Endometrial microvascular endothelial cells (primary cell): ENCODE data around the gene IWS1. TPM values are rescaled to one million over a fixed set of nuclear protein-coding genes. Genes with fewer than 3 reads are reported as not detected.
"Not testable (repeated sequence)": the region's sequence is repeated elsewhere in the genome, so short reads cannot be mapped to it uniquely, and the experiment has no call there.

Experiments used
- in situ Hi-C: cut with HindIII; loops from 2 replicates; pipeline ENCODE4 v1.10.0; 2017; ENCODE audit warnings: low sequenced_read_pairs, low pct_unique_long_range_greater_than_20kb; ENCODE audit errors: inconsistent ontology term
- total RNA-seq: library from RNA; depleted of rRNA; stranded (reverse); fragments of >200 nt; gene quantifications from one replicate; pipeline ENCODE4 v1.2.3, GENCODE V29; 2015; ENCODE audit errors: inconsistent ontology term

The IWS1 gene
- total RNA-seq, 1 donor from 2014 or later: 37.9 TPM

DNA sequence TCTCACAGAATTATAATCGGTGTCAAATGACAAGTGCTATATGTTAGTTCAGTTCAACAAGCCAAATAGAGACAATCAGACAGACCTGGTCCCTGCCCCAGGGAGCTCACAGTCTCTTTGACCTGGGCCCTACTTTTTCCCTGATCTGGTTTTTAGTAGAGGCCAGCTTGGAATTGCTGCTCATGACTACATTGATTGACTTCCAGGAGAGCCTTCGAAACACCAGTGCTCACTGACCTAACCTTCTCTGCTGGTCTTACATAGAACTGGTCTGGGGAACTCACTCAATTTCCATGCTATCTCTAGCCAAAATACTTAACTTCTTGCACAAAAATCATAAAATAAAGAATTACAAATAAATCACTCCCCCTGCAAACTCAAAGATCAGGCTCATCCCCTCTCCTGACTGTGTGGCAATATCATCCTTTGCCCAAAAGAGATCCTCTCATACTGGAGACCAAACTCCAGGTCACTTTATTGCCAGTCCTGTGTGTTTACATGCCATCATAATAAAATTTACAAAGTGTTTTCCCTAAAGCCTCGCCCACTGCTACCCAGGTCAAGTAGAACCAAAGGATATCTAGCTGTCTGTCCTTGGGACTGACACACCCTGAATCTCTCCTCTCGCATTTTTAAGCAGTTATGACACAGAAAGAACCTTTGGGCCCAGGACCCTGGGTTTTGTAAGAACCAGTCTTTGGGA is 54.9 kb downstream of the IWS1 start:
- in situ Hi-C loops: no loop called here

DNA sequence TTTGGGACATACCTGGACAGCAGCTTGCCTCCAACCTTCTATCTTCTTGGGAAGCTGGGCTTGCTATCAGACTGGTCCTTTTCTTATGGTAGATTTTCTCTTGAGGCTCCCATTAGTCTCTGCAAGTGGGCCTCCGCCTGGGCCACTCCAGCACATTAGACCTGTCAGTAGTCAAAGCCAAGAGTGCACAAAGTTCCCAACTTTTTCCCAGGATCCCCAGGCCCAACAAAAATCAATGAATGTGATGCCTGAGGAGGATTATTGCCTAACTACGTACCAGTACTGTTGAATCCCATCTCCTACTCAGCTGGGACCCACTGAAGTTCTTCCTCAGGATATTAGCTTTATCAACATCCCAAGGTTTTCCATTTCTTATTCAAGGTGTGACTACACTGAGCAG is 56.3 kb downstream of the IWS1 start:
- in situ Hi-C loops: no loop called here

DNA sequence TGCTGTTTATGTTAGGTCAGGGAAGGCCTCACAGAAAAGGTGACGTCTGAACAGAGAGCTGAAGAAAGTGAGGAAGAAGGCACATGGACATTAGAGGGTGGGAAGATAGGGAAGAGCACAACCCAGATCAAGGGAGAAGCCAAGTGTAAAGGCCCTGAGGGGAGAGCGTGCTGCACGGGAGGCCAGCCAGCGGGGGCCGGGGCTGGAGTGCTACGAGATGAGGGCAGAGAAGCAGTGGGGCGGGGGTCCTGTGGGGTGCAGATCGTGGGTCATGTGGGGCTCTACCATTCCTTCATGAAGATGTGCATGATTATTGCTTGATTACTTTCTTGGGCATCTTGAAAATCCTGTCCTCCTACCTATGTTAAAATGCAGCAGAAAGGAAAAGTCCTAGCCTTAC is 57.2 kb downstream of the IWS1 start:
- in situ Hi-C loops: no loop called here

DNA sequence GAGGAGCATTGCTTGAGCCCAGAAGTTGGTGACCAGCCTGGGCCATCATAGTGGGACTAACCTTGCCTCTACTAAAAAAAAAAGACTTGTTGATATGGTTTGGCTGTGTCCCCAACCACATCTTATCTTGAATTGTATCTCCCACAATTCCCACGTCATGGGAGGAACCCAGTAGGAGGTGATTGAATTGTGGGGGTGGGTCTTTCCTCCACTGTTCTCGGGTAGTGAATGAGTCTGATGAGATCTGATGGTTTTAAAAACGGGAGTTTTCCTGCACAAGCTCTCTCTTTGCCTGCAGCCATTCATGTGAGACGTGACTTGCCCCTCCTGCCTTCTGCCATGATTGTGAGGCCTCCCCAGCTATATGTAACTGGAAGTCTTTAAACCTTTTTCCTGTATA is 61.0 kb downstream of the IWS1 start:
- in situ Hi-C loops: no loop called here

DNA sequence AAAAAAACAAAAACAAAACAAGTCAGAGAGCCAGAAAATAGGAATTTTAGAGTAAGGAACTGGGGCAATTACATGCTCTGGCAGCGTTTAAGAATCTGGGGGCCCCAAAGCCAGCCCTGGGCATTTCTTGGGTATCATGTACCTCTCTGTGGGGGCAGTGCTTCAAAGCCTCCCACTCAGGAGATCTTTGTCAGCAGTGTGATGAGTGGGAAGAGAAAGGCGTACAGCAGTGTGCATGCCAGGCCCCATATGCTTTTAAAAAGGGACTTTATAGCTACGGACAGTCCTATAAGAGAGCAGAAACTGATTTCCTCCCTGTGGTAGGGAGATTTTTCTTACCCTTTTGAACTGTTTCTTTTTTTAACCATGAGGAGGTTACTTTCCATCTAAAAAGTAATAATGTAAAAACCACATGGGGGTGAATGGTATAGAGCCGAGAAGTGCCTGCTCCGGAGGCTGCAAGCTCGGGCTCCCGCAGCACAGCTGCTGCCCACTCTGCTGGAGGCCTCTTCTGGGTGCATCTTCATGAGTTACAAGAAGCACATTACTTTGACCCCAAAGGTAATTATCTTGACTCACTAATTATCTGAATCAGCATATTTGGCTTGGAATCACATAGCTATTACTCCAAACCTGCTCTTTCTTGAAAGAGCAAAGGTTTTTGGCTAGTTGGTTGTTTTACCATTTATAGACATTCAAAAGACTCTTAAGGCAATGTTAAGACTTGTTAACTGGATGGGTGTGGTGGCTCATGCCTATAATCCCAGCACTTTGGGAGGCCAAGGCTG is 61.6 kb downstream of the IWS1 start:
- in situ Hi-C loops: no loop called here

DNA sequence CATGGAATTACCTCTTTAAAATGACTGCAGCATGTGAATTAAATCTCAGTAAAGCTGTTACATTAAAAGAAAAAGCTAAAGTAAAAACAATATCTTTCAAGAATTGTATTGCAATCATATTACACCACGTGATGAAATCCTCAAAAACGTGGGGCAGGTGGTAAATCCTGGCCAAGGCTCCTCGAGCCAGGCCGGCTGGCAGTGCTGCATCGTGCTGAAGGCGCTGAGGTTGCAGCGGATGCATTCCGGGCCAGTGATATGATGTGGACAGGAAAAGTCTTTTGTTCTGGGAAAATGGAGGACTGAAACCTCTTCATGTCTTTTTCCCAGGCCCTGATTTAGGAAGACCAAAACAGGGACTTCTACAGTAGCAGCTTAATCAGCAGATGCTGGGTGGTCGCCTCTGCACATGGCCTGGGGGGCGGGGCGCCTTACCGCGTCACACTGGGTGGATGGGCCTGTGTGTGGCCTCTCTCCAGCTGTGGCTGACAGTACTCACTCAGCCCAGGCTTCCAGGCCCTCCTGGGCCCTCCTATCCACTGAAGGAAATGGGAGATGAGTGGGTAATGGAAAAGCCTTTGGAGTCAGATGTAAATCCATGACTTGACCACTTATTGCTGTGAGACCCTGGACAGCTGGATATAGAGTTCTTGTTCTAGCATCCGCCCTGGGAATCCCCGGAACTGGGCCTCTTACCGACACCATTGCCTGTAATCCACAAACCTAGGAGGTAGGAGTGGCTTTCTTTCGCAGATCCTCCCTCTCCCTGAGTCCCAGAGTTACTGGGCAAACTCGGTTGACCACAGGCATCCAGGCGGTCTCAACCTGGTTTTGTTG is 62.9 kb downstream of the IWS1 start:
- in situ Hi-C loops: no loop called here

DNA sequence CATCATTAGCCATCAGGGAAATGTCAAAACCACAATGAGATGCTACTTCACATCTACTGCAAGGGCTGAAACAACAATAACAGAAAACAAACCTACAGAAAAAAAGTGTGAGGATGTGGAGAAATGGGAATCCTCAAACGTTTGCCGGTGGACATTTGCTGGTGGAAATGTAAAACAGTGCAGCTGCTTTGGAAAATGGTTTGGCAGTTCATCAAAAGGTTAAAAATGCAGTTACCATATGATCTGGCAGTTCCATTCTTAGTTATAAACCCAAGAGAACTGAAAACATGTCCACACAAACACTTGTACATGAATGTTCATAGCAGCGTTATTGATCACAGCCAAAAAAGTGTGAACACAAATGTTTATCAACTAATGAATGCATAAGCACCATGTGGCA is 63.8 kb downstream of the IWS1 start:
- in situ Hi-C loops: no loop called here

DNA sequence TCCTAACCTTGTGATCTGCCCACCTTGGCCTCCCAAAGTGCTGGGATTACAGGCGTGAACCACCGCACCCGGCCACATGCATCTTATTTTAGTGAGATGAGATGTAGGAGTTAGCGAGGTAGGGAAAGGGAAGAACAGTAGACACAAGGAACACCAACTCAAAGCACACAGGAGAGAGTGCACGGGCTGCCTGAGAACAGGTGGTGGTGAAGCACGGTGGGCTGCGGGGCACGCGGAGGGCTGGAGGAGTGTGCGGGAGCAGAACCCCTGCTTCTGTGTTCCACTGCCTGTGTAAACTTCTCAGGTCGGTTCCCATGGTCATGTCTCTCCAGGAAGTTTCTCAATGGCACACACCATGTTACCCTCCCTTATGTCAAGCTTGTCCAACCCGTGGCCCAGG is 69.3 kb downstream of the IWS1 start:
- in situ Hi-C loops: no loop called here

DNA sequence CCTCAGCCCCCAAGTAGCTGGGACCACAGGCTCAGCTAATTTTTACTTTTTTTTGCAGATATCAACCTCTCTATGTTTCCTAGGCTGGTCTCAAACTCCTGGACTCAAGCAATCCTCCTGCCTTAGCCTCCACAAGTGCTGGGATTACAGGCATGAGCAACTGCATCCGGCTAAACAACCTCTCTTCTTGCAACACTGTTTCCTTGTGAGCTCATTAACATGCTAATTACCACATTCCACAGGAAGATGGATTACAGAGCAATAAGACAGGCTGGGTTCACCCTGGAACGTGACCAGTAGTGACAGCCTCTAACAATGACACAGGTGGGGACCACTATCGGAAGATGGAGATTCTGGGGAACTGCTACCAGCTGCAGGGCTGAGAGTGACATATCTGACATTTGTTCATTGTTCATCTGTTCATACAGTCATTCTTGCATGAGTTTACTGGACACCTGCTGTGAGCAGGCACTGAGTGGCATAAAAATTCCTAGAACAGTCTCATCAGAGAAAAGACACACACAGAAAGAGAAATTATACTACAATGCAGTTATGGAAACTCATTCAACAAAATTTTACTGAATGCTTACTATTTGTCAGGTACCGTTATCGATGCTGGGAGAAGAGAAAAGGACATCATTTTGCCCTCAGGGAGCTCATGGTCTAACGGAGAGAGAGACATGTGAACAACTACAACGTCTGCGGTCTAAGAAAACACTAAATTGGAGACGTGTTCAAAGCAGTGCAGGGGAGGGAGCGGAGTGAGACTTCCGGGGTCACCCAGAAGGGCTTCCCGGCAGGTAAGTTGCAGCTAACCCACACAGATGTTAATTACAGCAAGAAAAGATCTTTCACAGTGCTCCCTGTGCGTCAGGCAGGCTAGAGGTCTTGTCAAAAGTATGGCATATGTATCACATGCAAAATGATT is 70.5 kb downstream of the IWS1 start:
- in situ Hi-C loops: no loop called here

DNA sequence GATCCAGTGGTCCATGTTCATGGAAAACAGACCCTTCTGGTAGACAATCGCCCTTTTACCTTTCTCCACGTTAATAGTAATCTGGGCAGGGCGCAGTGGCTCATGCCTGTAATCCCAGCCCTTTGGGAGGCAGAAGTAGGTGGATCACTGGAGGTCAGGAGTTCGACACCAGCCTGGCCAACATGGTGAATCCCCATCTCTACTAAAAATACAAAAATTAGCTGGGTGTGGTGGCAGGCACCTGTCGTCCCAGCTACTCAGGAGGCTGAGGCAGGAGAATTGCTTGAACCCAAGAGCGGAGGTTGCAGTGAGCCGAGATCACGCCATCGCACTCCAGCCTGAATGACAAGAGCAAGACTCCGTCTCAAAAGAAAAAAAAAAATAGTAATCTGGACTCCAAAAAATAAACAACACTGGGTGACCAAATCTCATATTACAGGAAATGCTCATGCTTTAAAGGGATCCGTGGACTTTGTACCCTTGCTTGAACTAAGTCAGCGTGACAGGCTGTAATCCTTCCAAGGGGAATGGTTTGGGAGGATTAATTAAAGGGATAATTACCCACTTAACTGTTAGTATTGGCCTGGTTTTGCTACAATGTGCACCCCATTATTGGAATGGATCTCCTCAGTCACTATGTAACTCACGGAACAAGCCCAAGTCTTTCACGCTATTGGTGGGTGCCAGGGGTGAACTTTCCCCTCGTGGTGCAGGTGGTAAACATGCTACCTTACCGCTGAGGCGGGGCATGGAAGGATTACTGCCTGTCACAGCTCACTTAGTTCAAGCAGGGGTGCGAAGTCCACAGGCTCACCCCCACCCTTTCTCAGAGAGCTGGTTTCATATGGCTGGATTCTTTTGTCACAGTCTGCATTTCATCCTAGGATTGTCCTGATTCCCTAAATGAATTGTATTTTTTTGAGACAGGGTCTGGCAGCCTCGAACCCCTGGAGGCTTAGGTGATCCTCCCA is 71.4 kb downstream of the IWS1 start:
- in situ Hi-C loops: no loop called here

DNA sequence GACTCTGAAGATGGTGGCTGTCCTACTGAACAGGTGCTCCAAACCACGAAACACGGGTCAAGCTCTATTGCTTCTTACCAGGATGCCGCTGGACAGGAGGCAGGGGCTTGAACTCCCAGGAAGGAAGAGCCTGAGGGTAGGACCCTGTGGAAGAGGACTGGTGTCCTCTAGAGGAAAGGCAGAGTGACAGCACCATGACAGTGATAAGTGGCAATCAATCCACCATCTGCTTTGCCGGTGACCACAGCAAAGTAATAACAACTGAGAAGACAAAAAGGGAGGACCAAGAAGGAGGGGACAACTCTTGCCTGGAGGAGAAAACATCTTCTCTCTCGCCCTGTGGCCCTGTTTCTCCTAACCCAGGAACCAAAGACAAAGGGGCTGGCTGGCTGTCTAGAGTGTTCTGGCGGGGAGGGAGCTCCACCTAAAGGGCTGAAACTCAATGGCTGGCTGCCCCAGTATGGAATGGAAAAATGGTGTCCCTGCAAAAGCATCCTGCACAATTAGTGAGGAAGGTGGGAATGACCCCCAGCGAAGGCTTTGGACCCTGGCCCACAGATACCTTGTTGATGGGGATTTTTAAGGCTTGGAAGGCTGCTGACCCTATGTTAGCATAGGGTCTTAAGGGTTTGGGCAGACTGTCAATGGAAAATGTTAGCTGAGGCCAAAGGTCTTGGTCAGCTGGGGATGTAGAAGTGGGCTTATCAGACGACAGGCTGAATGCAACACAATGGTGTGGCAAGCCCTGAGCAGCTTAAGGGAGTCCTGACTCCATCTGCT is 72.7 kb downstream of the IWS1 start:
- in situ Hi-C loops: no loop called here

DNA sequence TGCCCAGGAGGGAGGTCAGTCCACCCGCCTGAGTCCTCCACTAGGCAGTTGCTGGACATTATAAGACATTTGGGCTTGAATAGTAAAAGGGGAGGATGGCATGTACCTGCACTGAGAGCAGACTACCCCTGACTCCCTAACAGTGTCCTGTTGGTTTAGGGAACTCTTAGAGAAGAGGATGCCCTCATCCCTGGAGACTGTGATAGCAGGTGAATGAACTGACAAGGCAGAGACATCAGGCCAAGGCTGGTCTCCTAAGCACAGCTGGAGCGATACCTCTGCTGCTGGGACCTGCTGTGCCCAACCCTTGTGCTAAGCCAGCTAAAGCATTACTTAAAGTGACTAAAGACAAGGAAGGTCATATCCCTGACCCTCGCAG is 73.3 kb downstream of the IWS1 start:
- in situ Hi-C loops: no loop called here

DNA sequence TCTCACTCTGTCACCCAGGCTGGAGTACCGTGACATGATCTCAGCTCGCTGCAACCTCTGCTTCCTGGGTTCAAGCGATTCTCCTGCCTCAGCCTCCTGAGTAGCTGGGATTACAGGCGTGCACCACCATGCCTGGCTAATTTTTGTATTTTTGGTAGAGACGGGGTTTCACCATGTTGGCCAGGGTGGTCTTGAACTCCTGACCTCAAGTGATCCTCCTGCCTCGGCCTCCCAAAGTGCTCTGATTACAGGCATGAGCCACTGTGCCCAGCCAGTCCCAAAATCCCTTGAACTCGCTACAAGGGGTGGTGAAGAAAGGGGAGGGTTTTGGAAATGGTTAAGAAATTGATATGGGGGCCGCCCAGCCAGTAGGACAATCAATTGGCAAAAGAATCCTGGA is 73.9 kb downstream of the IWS1 start:
- in situ Hi-C loops: not testable (repeated sequence)

DNA sequence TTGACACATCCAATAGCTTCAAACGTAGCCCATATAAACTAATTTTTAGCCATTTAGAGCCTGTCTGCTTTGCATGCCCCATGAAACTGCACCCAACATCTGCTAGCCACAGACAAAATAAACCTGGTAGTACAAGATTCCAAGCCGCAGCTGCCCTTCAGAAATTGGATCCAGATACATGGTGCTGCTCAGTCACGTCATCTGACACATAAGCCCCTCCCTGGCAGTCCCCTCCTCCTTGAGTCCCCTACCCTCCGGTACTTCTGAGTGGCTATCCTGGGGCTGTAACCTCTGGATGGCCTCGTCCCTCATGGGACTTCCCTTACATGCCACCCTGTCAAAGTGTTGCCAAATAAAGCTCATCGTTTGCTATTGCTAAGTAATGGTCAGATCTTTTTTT is 74.3 kb downstream of the IWS1 start:
- in situ Hi-C loops: no loop called here

DNA sequence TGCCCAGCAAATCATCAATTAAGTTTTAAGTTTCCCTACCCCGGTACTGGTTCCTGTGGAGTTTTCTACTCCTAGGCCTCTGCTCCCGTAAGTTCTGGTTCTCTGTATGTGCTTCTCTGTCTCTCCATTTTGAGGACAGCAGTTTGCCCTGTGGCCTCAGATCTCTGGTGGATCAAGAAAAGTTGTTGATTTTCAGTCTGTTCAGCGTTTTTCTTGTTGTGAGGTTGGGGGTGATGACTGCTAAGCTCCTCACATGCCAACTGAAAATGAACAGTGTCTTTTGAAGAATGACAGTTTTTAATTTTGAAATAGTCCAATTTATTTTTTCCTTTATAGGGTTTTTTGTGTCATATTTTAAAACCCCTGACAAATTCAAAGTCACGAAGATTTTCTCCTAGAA is 76.4 kb downstream of the IWS1 start:
- in situ Hi-C loops: no loop called here

DNA sequence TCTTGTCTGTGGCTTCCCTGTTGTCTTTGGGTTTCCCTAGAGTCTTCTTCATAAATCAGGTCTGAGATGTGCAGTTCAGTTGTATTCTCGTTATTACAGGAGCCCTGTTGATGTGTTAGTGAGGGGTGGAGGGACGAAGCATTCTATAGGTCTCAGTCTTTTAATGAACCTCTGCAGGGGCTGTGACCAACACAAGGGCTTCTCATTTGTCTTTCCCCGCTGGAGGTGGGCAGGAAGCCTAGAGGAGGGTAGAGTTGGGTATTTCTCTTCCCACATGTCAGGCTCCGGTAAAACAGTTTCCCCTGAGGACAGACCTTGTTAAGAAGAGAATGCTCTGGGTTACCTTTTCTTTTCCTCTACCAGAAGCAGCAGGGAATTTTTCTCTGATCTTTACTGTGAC is 76.9 kb downstream of the IWS1 start:
- in situ Hi-C loops: no loop called here

DNA sequence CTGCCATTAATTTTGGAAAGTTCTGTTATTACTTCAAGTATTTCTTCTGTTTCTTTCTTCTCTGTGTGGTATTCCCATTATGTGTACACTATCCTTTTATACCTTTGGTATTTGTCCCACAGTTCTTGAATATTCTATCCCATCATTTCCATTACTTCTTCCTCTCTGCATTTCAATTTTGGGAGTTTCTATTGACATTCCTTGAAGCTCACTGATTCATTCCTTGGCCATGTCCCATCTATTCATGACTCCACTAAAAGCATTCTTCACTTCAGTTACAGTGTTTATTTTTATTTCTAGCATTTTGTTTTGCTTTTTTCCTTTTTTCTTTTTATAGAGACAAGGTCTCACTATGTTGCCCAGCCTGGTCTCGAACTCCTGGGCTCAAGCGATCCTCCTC is 77.8 kb downstream of the IWS1 start:
- in situ Hi-C loops: no loop called here
